Natural killer cell (primary cell): ENCODE results near the gene TRANK1. TPM values are rescaled to one million over a fixed set of nuclear protein-coding genes. Genes with fewer than 3 reads are reported as not detected.
"Not testable (repeated sequence)": the region's sequence is repeated elsewhere in the genome, so short reads cannot be mapped to it uniquely, and the experiment has no call there.

Source experiments
- ATAC-seq, 3 donors: fragments of 150-1000 bp in 2 of 3; fragments of 200-7000 bp in 1 of 3; cut with Tn5 transposase; 1 replicate in 1 of 3; 2 replicates in 2 of 3; pipeline ENCODE4 v1.10.0; 2021; ENCODE audit warnings: mild to moderate bottlenecking in 2 of 3, moderate library complexity in 2 of 3
- DNase-seq, 2 donors: peaks; one replicate each; pipeline versions ENCODE4 v3.0.0 to v3.0.0-alpha.2; 2013 to 2021; ENCODE audit warnings: mixed read lengths in 1 of 2
- H3K27ac ChIP-seq: one replicate; pipeline ENCODE4 v1.5.1; 2013; ENCODE audit warnings: mild to moderate bottlenecking, low read length
- H3K27me3 ChIP-seq: one replicate; pipeline ENCODE4 v1.6.1; 2013; ENCODE audit warnings: low read length; ENCODE audit not compliant: control insufficient read depth, insufficient read depth
- H3K36me3 ChIP-seq: one replicate; pipeline ENCODE4 v1.6.1; 2013; ENCODE audit warnings: low read length; ENCODE audit not compliant: control insufficient read depth, insufficient read depth
- H3K4me1 ChIP-seq: one replicate; pipeline ENCODE4 v1.6.1; 2013; ENCODE audit warnings: low read length; ENCODE audit not compliant: control insufficient read depth, insufficient read depth
- H3K4me3 ChIP-seq: one replicate; pipeline ENCODE4 v1.5.1; 2013; ENCODE audit warnings: low read length
- H3K9me3 ChIP-seq: one replicate; pipeline ENCODE4 v1.6.1; 2013; ENCODE audit warnings: low read length; ENCODE audit not compliant: control insufficient read depth, insufficient read depth
- H3K27ac Mint-ChIP-seq, 2 donors: one replicate each; pipeline ENCODE4 v1.8.0; 2022; ENCODE audit warnings: mild to moderate bottlenecking in 2 of 2, mixed read lengths in 2 of 2, moderate library complexity in 1 of 2
- H3K27me3 Mint-ChIP-seq, 2 donors: one replicate each; pipeline ENCODE4 v1.8.0; 2022; ENCODE audit warnings: low read depth in 2 of 2, mixed read lengths in 2 of 2
- H3K36me3 Mint-ChIP-seq: one replicate; pipeline ENCODE4 v1.8.0; 2022; ENCODE audit warnings: mixed read lengths
- H3K4me1 Mint-ChIP-seq, 2 donors: one replicate each; pipeline ENCODE4 v1.8.0; 2022; ENCODE audit warnings: mixed read lengths in 2 of 2
- H3K4me3 Mint-ChIP-seq: one replicate; pipeline ENCODE4 v1.8.0; 2022; ENCODE audit warnings: mild to moderate bottlenecking, moderate library complexity, mixed read lengths
- H3K9me3 Mint-ChIP-seq, 2 donors: one replicate each; pipeline ENCODE4 v1.8.0; 2022; ENCODE audit warnings: mixed read lengths in 2 of 2
- CTCF ChIP-seq: fragments of 200-600 bp; IDR thresholded peaks from one replicate; pipeline ENCODE4 v1.8.0; 2022; ENCODE audit warnings: antibody characterized with exemption
- WGBS: methylation state at CpG from one replicate; pipeline ENCODE4 v1.1.7; 2013; ENCODE audit warnings: missing lambda C conversion rate; ENCODE audit not compliant: insufficient coverage; 5-methylcytosine and 5-hydroxymethylcytosine counted together
- intact Hi-C: fragments of 100-400 bp; cut with micrococcal nuclease; formaldehyde crosslinking; loops from one replicate; pipeline ENCODE4 v1.14.2; 2022
- total RNA-seq, 4 donors: library from RNA; stranded (reverse); fragments of 120-200 nt in 1 of 4; gene quantifications; one replicate each; pipeline versions ENCODE4 v1.2.3 to v1.2.4, GENCODE V29; 2013 to 2022

The TRANK1 gene
- total RNA-seq, 3 donors from 2014 or later (not counting 1 experiment from before 2014, with no cell fraction given): 105 to 158 (median 139) TPM

DNA sequence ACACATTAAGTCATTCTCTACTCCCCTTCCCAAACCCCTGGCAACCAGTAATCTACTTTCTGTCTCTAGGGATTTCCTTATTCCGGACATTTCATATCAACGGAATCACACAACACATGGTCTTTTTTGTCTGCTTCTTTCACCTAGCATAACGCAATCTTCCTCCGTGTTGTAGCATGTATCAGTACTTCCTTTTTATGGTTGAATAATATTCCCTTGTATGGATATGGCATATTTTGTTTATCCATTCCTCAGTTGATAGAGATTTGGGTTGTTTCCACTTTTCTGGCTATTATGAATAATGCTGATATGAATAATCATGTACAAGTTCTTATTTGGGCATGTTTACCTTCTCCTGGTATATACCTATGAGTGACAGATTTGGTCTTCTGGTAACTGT lies 63.1 kb downstream of the TRANK1 start:
- Histone ChIP-seq H3K9me3 (no peaks in the 10 kb centered on the region), H3K27ac (no peak overlapping the region), H3K27me3 (no peaks in the 10 kb centered on the region), H3K36me3 (peaks cover 31% of the 10 kb centered on the region), H3K4me3 (no peak overlapping the region), H3K4me1 (peaks cover 8% of the 10 kb centered on the region)
- Mint-ChIP-seq H3K36me3 (peaks cover 7% of the 10 kb centered on the region), H3K27ac (peak overlapping the region; percentile 19 to 40), H3K4me3 (no peak overlapping the region), H3K27me3 (no peaks in the 10 kb centered on the region), H3K4me1 (peaks cover 20 to 46% of the 10 kb centered on the region in 2 donors), H3K9me3 (no peaks in the 10 kb centered on the region)
- DNase-seq (no peak), ATAC-seq (no peak)
- 86% methylated on average over 4 of the region's 4 CpGs for WGBS
- no peak for TF ChIP-seq CTCF
- intact Hi-C loops: no loop called here

- H3K9me3 Mint-ChIP-seq, ATAC-seq, H3K4me3 Mint-ChIP-seq, H3K27me3 Mint-ChIP-seq, DNase-seq, H3K4me3 ChIP-seq, H3K27ac ChIP-seq, H3K9me3 ChIP-seq, H3K27me3 ChIP-seq, H3K36me3 Mint-ChIP-seq: not testable (repeated sequence)
- peaks cover 24% of the 10 kb centered on the region for H3K4me1 ChIP-seq
- H3K4me1 Mint-ChIP-seq: peaks cover 39 to 60% of the 10 kb centered on the region in 2 donors
- intact Hi-C loops: loop anchor here (5.0 kb wide), 1 partner anchor 77 kb away; no protein-coding TSS in a partner anchor
- H3K27ac Mint-ChIP-seq: peak overlapping the region; percentile 48
- peaks cover 22% of the 10 kb centered on the region for H3K36me3 ChIP-seq
- 92% methylated on average over 1 of the region's 1 CpG for WGBS
These were observed 65.0 kb downstream of the TRANK1 start for GRCh38 chr3:36879842-36880241.

GRCh38 chr3:36877930-36878685 lies 66.7 kb downstream of the TRANK1 start:
- Mint-ChIP-seq H3K27me3 (no peaks in the 10 kb centered on the region), H3K27ac (peak overlapping the region; percentile 93 to 95), H3K36me3 (no peaks in the 10 kb centered on the region), H3K9me3 (no peaks in the 10 kb centered on the region), H3K4me3 (no peak overlapping the region), H3K4me1 (peaks cover 48 to 64% of the 10 kb centered on the region in 2 donors)
- no peak for TF ChIP-seq CTCF
- Histone ChIP-seq H3K4me3 (no peak overlapping the region), H3K4me1 (peaks cover 34% of the 10 kb centered on the region), H3K9me3 (no peaks in the 10 kb centered on the region), H3K27me3 (no peaks in the 10 kb centered on the region), H3K27ac (peak overlapping the region; percentile 51), H3K36me3 (peaks cover 15% of the 10 kb centered on the region)
- WGBS: 73% methylated on average over 8 of the region's 9 CpGs
- ATAC-seq (no peak), DNase-seq (no peak)
- intact Hi-C loops: loop anchor here (5.0 kb wide), 1 partner anchor 79 kb away; no protein-coding TSS in a partner anchor

DNA sequence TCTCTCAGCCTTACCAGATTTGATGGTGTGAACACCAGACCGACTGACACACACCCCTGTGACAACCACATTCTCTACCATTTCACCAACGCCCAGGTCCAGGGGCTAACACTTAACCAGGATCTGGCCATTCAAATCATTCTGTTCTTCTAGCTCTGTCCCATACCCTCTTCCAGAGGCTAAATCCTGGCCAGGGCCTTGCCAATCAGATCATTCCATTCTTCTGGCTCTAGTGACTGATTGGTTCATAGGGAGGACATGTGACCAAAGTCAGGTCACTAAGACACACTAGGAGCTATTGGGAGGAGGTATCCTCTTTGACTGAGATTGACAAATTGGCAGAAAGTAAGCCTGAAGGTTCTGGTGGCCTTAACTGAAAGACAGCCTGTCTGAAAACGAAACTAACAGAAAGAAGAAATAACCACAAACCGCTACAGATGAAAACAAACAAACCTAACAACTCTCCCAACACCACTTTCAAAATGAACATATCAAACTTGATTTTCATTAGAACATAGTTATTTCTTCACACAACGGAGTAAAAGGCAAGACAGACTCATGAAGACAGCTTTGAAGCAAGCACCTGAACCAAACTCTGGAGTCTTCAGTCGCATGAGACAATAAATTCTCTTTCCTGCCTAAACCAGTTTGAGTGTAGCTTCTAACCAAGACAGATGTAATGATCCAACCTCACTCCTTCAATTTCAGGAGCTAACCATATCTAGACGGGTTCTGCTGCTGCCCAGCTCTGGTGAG lies 68.5 kb downstream of the TRANK1 start:
- intact Hi-C loops: loop anchor here (1.0 to 5.0 kb wide), 6 partner anchors 32 to 117 kb away; partner anchors contain the start of genes EPM2AIP1, MLH1 and TRANK1
- 9% methylated on average over 7 of the region's 7 CpGs for WGBS
- Histone ChIP-seq H3K27me3 (no peaks in the 10 kb centered on the region), H3K9me3 (no peaks in the 10 kb centered on the region), H3K27ac (peak overlapping the region; percentile 95), H3K36me3 (peaks cover 19% of the 10 kb centered on the region), H3K4me1 (peaks cover 34% of the 10 kb centered on the region), H3K4me3 (peak overlapping the region; percentile 5)
- peak; percentile 49 to 81 for DNase-seq
- H3K36me3 Mint-ChIP-seq: no peaks in the 10 kb centered on the region
- peaks cover 56 to 66% of the 10 kb centered on the region in 2 donors for H3K4me1 Mint-ChIP-seq
- H3K9me3 Mint-ChIP-seq: no peaks in the 10 kb centered on the region
- TF ChIP-seq CTCF: no peak
- H3K27ac Mint-ChIP-seq: peak overlapping the region; percentile 93 to 95
- peak; percentile 81 to 88 (median 88) for ATAC-seq
- H3K27me3 Mint-ChIP-seq: no peaks in the 10 kb centered on the region
- H3K4me3 Mint-ChIP-seq: peak overlapping the region; percentile 86
